ENCODE measurements around the gene COPE.

COPE gene

DNA sequence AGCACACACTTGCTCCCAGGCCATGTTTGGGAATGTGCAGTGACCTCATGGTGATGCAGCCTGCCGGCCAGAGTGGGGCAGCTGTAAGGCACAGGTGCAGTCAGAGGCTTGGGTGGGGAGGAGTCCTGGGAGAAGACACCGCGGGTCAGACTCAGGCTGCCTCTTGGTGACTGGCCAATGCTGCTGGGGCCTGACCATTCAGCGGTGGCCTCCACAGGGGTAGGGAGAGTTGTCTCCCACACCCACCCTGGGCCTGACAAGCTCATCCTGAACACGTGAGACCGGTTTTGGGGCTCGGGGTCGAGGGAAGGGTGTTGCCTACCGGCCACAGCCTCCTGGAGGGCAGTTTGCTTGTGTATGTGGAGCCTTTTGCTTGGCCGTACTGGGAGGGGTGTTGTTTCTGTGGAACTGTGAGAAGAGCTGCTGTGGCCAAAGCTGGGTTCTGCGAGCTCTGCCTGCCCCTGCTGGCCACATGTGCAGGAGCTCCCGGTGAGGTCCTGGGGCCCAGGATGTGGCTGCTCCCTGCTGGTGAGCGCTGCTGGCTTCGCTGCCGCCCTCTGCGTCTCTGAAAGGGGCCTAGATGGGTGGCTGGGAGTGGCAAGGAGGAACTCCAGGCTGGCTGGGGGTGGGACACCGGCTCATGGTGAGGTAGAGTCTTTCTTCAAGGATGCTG is 65.3 kb downstream of the COPE start:
- peak in 2 of 56 donors; percentile 20 to 29 for DNase-seq

DNA sequence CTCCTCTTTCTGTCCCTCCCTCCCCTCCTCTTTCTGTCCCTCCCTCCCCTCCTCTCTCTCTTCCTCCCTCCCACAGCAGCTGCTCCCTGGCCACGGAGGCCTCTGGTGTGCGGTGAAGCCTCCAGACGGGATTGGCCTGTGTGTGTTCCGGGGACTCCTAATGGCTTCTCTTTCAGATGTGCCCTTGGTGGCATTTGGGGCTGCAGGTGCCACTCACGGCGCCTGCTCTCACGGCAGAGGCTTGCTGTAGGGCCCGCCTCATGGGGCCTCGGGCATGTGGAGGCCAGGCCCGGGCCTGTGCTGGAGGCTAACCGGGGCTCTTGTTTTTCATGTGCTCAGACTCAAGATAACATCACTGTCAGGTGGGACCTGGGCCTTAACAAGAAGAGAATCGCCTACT is 66.5 kb downstream of the COPE start:
- no peak for DNase-seq

DNA sequence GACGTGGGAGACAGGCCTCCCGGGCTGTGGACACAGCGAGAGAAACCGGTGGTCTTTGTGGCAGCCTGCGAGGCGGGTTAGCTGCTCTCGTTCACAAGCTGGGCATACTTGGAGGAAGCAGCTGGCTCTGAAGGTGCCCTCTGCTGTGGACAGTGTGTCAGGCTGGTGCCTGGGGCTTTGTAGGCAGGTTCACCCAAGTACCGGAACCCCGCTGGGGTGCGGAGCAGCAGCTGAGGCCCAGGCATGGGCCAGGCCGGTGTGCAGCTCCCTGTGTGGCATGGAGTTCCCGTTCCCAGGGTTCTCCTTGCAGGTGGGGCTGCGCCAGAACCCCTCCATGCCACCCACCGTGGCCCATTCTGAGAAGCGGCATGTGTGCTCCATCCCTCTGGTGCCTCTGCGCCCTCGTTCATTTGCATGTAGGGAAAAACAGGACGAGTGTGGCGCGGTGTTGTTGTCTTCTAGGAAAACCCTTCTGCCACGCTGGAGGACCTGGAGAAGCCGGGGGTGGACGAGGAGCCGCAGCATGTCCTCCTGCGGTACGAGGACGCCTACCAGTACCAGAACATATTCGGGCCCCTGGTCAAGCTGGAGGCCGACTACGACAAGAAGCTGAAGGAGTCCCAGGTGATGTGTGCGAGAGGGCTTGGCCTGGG is 67.4 kb downstream of the COPE start:
- DNase-seq = no peak

DNA sequence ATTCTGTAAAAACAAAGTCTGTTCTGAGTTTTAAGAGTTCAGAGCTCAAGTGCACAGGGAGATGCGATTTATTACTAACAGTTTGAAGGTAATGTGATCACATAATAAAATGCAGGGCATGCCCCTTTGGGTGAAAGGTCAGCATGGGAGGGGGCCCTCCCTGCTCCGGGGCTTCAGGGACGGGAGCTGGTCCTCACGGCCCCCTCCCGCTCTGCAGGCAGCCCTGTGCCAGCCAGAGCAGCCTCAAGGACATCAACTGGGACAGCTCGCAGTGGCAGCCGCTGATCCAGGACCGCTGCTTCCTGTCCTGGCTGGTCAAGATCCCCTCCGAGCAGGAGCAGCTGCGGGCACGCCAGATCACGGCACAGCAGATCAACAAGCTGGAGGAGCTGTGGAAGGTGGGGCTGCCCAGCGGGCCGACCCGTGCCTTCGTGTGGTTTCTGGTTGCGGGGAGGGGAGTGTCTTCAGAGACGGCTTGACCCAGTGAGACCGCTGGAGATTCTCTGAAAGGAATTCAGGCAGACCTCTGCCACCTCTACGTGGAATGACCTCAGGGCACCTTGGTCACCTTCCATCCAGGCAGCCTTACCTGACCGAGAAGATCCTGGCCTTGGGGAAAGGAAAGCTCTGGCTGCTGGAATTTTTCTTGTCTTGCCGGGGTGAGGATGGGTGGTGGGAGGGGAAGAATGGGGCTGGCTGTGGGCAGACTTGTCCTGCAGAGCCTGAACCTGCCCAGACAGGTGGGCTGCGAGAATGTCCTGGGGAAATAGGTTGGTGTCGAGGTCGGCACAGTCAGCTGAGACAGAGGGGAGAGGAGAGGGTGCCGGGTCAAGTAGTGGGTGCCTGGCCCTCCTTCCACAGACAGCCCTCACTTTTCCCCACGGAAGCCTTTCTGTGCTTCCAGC is 68.5 kb downstream of the COPE start:
- DNase-seq = no peak

DNA sequence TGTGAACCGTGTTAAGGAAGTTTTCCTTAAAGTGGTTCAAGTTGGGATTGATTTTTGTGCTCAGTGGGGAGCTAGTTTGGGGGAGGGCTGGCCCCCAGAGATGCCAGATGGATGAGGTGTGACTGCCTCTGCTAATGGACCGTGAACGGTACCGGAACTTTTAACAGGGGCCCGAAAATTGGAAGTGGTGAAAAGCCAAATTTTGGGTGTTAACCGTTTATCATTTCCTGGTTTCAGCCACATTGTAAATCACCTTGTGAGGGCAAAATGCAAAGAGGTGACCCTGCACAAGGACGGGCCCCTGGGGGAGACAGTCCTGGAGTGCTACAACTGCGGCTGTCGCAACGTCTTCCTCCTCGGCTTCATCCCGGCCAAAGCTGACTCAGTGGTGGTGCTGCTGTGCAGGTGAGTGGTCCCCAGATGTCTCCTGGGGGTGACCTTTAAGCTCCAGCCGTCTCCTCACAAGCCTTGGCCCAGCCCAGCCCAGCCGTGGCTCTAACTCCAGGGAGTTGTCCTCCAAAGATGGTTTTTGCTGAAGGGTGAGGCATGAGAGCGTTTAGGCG is 69.3 kb downstream of the COPE start:
- DNase-seq = no peak
